D721Med (cell line): ENCODE results near the gene IMMP2L.
A peak's percentile ranks its signal among the peaks of the same experiment; 100 is the strongest.

ENCODE experiments used
- DNase-seq: peaks from one replicate; pipeline ENCODE4 v3.0.0; 2011; ENCODE audit warnings: low spot score; ENCODE audit not compliant: insufficient read length
- FAIRE-seq: peaks from 2 replicates; lab custom pipeline; 2011; peaks lifted over from hg19 to GRCh38; lab: Jason Lieb, UNC
- CTCF ChIP-seq: IDR thresholded peaks from 2 replicates; pipeline ENCODE4 v1.5.1; 2012; ENCODE audit warnings: mild to moderate bottlenecking, control low read depth; ENCODE audit not compliant: insufficient read depth; ENCODE audit errors: missing control alignments

Gene IMMP2L

GRCh38 chr7:111242141-111242755 lies 320.0 kb downstream of the IMMP2L start:
- FAIRE-seq (no peak), DNase-seq (no peak)
- no peak for TF ChIP-seq CTCF

- peak; percentile 51 for FAIRE-seq
- no peak for TF ChIP-seq CTCF
- DNase-seq: no peak
Observed at GRCh38 chr7:111240371-111240770, 321.9 kb downstream of the IMMP2L start.

GRCh38 chr7:111239437-111239836 lies 322.9 kb downstream of the IMMP2L start:
- no peak for DNase-seq
- no peak for TF ChIP-seq CTCF
- no peak for FAIRE-seq

- no peak for TF ChIP-seq CTCF
- no peak for DNase-seq
- no peak for FAIRE-seq
Observed at GRCh38 chr7:111238886-111239285, 323.4 kb downstream of the IMMP2L start.

GRCh38 chr7:111235709-111236108 lies 326.6 kb downstream of the IMMP2L start:
- FAIRE-seq: no peak

GRCh38 chr7:111232249-111233084 lies 329.8 kb downstream of the IMMP2L start:
- DNase-seq (no peak), FAIRE-seq (no peak)
- TF ChIP-seq CTCF: no peak

More at GRCh38 chr7:111235709-111236108, 326.6 kb downstream of the IMMP2L start:
- TF ChIP-seq CTCF: no peak
- DNase-seq: no peak

GRCh38 chr7:111229916-111230315 lies 332.4 kb downstream of the IMMP2L start:
- no peak for TF ChIP-seq CTCF
- no peak for FAIRE-seq
- DNase-seq: no peak
